Measurements from ENCODE around the gene PCDHGA3.
"Not testable (repeated sequence)": the region's sequence is repeated elsewhere in the genome, so short reads cannot be mapped to it uniquely, and the experiment has no call there.

The PCDHGA3 gene

GRCh38 chr5:141387557-141388311 lies 44.1 kb downstream of the PCDHGA3 start, which contains the start of gene PCDHGB4:
TSS of gene PCDHGB4 (plus strand) at chr5:141387698. CDS start at chr5:141387885, 187 bp downstream.
- H3K4me3 ChIP-seq (ENCODE audit: low read depth, low read length) = not testable (repeated sequence)
- peak; percentile 31; the same call in 1 of the 2 replicates for TF ChIP-seq CTCF (IDR thresholded peaks at IDR 0.05; ENCODE audit: borderline replicate concordance, insufficient read depth, low read depth, low read length)

- no peak overlapping the region for H3K4me3 ChIP-seq (ENCODE audit: low read depth, low read length)
Measured at GRCh38 chr5:141388661-141389060, 45.0 kb downstream of the PCDHGA3 start.

GRCh38 chr5:141389153-141390042 lies 45.8 kb downstream of the PCDHGA3 start:
- H3K4me3 ChIP-seq (ENCODE audit: low read depth, low read length) = no peak overlapping the region
- TF ChIP-seq CTCF (IDR thresholded peaks at IDR 0.05; ENCODE audit: borderline replicate concordance, insufficient read depth, low read depth, low read length) = no peak

More at GRCh38 chr5:141388661-141389060, 45.0 kb downstream of the PCDHGA3 start:
- TF ChIP-seq CTCF (IDR thresholded peaks at IDR 0.05; ENCODE audit: borderline replicate concordance, insufficient read depth, low read depth, low read length) = no peak

GRCh38 chr5:141392429-141393198 lies 49.0 kb downstream of the PCDHGA3 start, which contains the start of gene PCDHGA8:
TSS of gene PCDHGA8 (plus strand) at chr5:141392633. CDS start at chr5:141392814, 181 bp downstream.
- no peak within 1 kb of the TSS for H3K4me3 ChIP-seq (ENCODE audit: low read depth, low read length)

GRCh38 chr5:141393267-141393666 lies 49.6 kb downstream of the PCDHGA3 start:
- no peak overlapping the region for H3K4me3 ChIP-seq (ENCODE audit: low read depth, low read length)
- no peak for TF ChIP-seq CTCF (IDR thresholded peaks at IDR 0.05; ENCODE audit: borderline replicate concordance, insufficient read depth, low read depth, low read length)

More at GRCh38 chr5:141392429-141393198, 49.0 kb downstream of the PCDHGA3 start, which contains the start of gene PCDHGA8:
- peak; percentile 8; the same call in 1 of the 2 replicates for TF ChIP-seq CTCF (IDR thresholded peaks at IDR 0.05; ENCODE audit: borderline replicate concordance, insufficient read depth, low read depth, low read length)

- not testable (repeated sequence) for H3K4me3 ChIP-seq (ENCODE audit: low read depth, low read length)
Measured at GRCh38 chr5:141394401-141395187, 51.0 kb downstream of the PCDHGA3 start.
